HFF-Myc (cell line): ENCODE measurements around the gene DAD1.

Experiments
- DNase-seq: peaks from one replicate; pipeline ENCODE4 v3.0.0-alpha.2; 2011; ENCODE audit warnings: low read depth; ENCODE audit errors: extremely low read depth
- H3K4me3 ChIP-seq: replicated peaks from 2 replicates; pipeline ENCODE4 v1.5.1; 2011; ENCODE audit warnings: low read depth, mild to moderate bottlenecking, control low read depth, low read length
- CTCF ChIP-seq: IDR thresholded peaks from 2 replicates; pipeline ENCODE4 v1.5.1; 2012; ENCODE audit warnings: mild to moderate bottlenecking, low read depth, low read length, control low read depth; ENCODE audit errors: missing control alignments

Gene DAD1

DNA sequence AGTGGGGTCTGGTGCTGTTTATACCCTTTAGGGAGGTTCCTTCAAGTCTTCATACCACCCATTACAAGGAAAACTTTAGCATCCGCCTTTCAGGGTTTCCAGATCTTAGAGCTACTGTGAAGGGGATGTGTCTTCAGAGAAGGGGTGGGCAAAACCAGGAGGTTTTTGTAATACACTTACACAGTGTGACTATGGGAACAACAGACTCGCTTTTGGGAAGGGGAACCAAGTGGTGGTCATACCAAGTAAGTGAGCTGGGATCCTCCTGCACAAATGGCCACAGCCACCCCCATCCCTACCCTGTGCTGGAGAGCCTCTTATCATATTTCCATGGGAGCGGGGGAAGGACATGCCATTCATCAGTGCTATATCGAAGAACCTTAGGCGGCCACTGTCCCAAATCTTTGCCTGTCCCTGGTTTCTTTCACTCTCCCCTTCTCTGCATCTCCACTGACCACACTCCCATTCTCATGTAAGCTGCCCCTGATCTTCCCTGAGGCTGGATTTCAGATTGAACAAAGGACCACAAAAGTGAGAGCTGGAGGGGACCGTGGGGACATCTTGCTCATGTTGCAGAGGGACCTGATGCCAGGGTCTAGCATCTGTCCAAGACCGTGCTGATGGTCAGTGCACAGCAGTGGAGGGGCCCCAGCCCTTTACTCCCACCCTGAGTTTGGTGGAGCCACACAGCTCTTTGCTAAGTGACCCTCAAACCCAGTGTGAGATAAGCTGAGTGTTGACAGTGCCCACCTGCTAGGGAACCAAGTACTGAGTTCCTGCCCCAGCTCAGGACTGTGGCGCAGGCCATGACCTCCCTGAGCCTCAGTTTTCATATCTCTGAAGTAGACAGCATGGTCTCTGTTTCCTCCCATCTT lies 51.4 kb downstream of the DAD1 start:
- no peak overlapping the region for H3K4me3 ChIP-seq
- no peak for TF ChIP-seq CTCF
- no peak for DNase-seq

- no peak overlapping the region for H3K4me3 ChIP-seq
- DNase-seq: peak; percentile 98
- TF ChIP-seq CTCF: no peak
These were observed 52.1 kb downstream of the DAD1 start for GRCh38 chr14:22536853-22537338.

DNA sequence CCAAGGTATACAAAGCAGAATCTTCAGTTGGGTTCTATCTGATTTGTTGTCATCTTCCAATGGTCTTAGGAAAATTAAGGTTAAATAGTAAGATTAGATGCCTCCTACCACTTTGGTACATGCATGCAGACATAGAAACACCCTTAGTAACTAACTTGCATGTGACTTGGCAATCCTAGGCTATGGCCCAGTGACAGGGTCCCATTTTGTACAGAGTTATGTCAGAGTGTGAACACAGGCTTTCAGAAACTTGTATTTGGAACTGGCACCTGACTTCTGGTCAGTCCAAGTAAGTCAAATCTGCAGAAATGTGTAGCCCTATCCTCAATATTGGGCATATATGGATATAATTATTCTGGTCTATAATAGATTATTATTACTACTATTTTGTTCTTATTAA lies 53.1 kb downstream of the DAD1 start:
- TF ChIP-seq CTCF: no peak
- no peak for DNase-seq
- no peak overlapping the region for H3K4me3 ChIP-seq

- H3K4me3 ChIP-seq: no peak overlapping the region
- no peak for TF ChIP-seq CTCF
- no peak for DNase-seq
These were observed 53.9 kb downstream of the DAD1 start for GRCh38 chr14:22535126-22535525.

DNA sequence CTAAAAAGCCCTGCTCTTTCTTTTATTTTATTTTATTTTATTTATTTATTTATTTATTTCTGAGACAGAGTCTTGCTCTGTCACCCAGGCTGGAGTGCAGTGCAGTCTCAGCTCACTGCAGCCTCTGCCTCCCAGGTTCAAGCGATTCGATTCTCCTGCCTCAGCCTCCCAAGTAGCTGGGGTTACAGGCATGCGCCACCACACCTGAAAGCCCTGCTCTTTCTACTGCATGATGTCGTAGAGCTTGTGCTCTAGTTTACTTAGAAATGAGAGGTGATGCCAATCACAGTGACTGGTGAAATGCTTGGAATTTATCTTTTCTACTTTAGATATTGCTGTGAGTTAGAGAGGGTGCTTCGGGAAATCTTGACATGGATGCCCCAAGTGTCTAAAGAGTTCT lies 54.5 kb downstream of the DAD1 start:
- no peak for DNase-seq
- TF ChIP-seq CTCF: no peak
- H3K4me3 ChIP-seq: no peak overlapping the region

GRCh38 chr14:22533739-22534359 lies 55.2 kb downstream of the DAD1 start:
- H3K4me3 ChIP-seq: no peak overlapping the region
- no peak for TF ChIP-seq CTCF
- DNase-seq: no peak
